ENCODE measurements around the gene CCDC6.
"Not testable (repeated sequence)": the region's sequence is repeated elsewhere in the genome, so short reads cannot be mapped to it uniquely, and the experiment has no call there.

The CCDC6 gene

DNA sequence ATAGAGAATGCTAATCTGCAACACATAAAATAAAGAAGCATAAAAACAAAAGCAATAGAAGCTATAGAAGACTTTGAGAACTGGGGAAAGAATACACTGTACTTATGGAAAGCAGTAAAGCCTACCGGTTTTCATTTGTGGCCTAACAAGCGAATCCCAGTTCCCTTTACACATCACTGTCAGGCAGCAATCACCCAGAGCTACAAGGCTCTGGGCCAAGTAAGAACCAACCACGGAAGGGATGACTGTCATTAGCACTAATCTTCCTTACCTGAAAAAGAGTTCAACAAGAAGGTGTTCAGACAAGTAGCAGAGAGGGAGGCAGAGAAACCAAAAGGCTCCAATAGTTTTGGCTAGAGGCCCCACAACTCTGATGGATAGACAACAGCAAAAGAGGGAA, 15.0 kb downstream of the CCDC6 start:
- H3K4me3 ChIP-seq (ENCODE audit: low read depth, low read length), result no peak overlapping the region
- TF ChIP-seq, protein P1, sequence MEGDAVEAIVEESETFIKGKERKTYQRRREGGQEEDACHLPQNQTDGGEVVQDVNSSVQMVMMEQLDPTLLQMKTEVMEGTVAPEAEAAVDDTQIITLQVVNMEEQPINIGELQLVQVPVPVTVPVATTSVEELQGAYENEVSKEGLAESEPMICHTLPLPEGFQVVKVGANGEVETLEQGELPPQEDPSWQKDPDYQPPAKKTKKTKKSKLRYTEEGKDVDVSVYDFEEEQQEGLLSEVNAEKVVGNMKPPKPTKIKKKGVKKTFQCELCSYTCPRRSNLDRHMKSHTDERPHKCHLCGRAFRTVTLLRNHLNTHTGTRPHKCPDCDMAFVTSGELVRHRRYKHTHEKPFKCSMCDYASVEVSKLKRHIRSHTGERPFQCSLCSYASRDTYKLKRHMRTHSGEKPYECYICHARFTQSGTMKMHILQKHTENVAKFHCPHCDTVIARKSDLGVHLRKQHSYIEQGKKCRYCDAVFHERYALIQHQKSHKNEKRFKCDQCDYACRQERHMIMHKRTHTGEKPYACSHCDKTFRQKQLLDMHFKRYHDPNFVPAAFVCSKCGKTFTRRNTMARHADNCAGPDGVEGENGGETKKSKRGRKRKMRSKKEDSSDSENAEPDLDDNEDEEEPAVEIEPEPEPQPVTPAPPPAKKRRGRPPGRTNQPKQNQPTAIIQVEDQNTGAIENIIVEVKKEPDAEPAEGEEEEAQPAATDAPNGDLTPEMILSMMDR (IDR thresholded peaks at IDR 0.05; ENCODE audit: low read depth, low read length), result no peak

DNA sequence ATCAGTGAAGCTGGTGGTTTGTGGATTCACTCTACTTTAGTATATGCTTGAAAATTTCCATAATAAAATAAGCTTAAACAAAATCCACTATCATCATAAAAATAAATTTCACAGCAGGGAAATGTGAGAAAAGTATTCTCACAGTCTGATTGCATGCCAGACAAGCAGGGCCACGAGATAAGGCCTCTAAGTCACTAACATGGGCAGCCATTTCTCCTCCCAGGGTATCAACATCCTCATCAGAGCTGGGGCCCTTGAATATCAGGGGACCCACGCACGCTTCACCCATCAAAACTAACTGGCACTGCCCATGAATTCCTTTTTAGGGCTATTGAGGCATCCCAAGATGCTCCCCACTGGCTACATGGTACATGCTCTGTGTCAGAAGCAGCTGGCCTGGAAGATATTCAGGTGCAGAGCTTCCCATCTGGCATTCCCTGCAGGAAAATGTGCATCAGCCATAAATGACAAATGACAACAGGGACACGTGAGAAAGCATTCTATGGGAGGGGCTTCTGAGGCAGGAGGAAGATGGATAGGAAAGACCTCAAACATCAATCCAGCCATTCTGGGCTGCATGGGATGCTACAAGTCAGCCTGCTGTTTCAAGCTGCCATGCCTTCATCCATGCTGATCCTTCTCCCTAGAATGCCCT, 17.4 kb downstream of the CCDC6 start:
- TF ChIP-seq, protein P1 (IDR thresholded peaks at IDR 0.05; ENCODE audit: low read depth, low read length), result no peak
- no peak overlapping the region for H3K4me3 ChIP-seq (ENCODE audit: low read depth, low read length)

- no peak overlapping the region for H3K4me3 ChIP-seq (ENCODE audit: low read depth, low read length)
- TF ChIP-seq, protein P1 (IDR thresholded peaks at IDR 0.05; ENCODE audit: low read depth, low read length), result no peak
Observed at GRCh38 chr10:59887972-59888640, 18.2 kb downstream of the CCDC6 start.

- H3K4me3 ChIP-seq (ENCODE audit: low read depth, low read length), result no peak overlapping the region
Observed at GRCh38 chr10:59887006-59887405, 19.4 kb downstream of the CCDC6 start.

GRCh38 chr10:59885430-59886134, 20.8 kb downstream of the CCDC6 start:
- H3K4me3 ChIP-seq (ENCODE audit: low read depth, low read length), result no peak overlapping the region
- TF ChIP-seq, protein P1 (IDR thresholded peaks at IDR 0.05; ENCODE audit: low read depth, low read length), result no peak

More at GRCh38 chr10:59887006-59887405, 19.4 kb downstream of the CCDC6 start:
- TF ChIP-seq, protein P1 (IDR thresholded peaks at IDR 0.05; ENCODE audit: low read depth, low read length), result no peak

- H3K4me3 ChIP-seq (ENCODE audit: low read depth, low read length), result not testable (repeated sequence)
Observed at GRCh38 chr10:59884893-59885292, 21.5 kb downstream of the CCDC6 start.

- H3K4me3 ChIP-seq (ENCODE audit: low read depth, low read length), result no peak overlapping the region
- TF ChIP-seq, protein P1 (IDR thresholded peaks at IDR 0.05; ENCODE audit: low read depth, low read length), result no peak
Observed at GRCh38 chr10:59881640-59882039, 24.7 kb downstream of the CCDC6 start.
